ENCODE measurements around the gene DNAAF2. TPM values are rescaled to one million over a fixed set of nuclear protein-coding genes. Genes with fewer than 3 reads are reported as not detected.

DNAAF2 gene
- total RNA-seq, 4 donors from 2014 or later = 5.7 to 9.6 (median 8.9) TPM

DNA sequence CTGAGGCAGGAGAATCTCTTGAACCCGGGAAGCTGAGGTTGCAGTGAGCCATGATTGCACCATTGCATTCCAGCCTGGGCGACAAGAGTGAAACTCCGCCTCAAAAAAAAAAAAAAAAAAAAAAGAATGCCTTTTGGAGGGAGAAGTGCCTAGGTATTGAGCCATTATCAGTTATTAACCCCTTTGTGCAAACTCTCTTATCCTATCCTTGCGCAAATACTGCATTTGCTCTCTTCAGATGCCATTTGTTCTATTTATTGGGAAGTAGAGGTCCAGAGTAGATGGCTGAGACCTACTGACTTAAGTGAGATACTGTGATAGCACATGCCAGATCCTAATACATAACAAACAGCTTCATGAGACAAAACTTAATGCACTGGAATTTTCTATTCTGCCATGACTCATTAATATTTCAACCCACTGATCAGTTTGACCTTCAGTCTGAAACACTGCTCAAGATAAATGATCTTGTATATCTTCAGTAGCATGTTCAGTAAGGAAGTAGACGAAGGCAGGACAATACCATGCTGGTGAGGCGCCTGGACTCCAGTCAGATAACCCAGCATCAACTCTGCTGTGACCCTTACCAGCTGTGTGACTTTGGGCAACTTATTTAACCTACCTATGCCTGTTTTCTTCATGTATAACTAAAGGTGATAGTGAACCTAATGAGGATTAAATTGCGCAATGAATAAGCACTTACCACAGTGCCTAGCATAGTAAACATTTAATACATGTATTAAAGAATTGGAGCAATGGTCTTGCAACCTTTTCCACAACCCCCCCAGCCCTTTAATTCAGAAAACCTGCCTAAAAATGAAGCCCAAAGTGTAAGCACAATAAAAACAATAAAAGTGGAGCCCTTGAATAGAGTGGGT, 5.7 kb upstream of the DNAAF2 start:
- H3K4me3 ChIP-seq (ENCODE audit: low read depth, poor library complexity, severe bottlenecking) = no peak overlapping the region
- WGBS, 2 donors = 90 to 91% methylated on average over 7 of the region's 7 CpGs
- intact Hi-C loops (cut with DNase I; ENCODE audit: low total_unique reads) = no loop called here
- TF ChIP-seq, protein P1, sequence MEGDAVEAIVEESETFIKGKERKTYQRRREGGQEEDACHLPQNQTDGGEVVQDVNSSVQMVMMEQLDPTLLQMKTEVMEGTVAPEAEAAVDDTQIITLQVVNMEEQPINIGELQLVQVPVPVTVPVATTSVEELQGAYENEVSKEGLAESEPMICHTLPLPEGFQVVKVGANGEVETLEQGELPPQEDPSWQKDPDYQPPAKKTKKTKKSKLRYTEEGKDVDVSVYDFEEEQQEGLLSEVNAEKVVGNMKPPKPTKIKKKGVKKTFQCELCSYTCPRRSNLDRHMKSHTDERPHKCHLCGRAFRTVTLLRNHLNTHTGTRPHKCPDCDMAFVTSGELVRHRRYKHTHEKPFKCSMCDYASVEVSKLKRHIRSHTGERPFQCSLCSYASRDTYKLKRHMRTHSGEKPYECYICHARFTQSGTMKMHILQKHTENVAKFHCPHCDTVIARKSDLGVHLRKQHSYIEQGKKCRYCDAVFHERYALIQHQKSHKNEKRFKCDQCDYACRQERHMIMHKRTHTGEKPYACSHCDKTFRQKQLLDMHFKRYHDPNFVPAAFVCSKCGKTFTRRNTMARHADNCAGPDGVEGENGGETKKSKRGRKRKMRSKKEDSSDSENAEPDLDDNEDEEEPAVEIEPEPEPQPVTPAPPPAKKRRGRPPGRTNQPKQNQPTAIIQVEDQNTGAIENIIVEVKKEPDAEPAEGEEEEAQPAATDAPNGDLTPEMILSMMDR (IDR thresholded peaks at IDR 0.05) = no peak
- no peak for TF ChIP-seq POLR2A (IDR thresholded peaks at IDR 0.05)
- no peak for DNase-seq (ENCODE audit: low spot score in 2 of 2)

DNA sequence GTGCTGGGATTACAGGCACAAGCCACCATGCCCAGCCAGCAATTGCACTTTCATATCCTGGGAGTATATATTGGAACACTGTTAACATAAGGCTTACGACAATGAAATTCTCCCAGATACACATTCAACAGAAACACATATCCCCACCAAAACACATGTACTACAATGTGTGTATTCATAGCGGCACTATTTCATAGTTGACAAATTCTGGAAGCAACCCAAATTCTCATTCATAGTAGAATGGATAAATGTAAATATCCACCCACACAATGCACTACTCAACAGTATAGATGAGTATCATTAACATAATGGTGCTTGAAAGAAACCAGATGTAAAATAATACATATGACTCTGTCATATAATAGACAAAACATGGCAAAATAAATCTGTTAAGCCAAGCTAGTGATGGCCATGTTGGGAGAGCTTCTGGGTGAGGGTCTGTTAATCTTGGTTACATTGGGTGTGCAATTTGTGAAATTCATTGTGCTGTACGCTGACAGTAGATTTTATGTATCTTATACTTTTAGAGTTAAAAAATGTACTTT, 2.6 kb upstream of the DNAAF2 start:
- intact Hi-C loops (cut with DNase I; ENCODE audit: low total_unique reads) = loop anchor here (10.0 kb wide), 1 partner anchor 127 kb away; the partner anchor contains the start of gene KLHDC2
- H3K4me3 ChIP-seq (ENCODE audit: low read depth, poor library complexity, severe bottlenecking) = no peak overlapping the region
- WGBS, 2 donors = 76 to 87% methylated on average over 3 of the region's 3 CpGs
- DNase-seq (ENCODE audit: low spot score in 2 of 2) = no peak
- TF ChIP-seq POLR2A (IDR thresholded peaks at IDR 0.05) = no peak
- TF ChIP-seq, protein P1 (IDR thresholded peaks at IDR 0.05) = no peak

DNA sequence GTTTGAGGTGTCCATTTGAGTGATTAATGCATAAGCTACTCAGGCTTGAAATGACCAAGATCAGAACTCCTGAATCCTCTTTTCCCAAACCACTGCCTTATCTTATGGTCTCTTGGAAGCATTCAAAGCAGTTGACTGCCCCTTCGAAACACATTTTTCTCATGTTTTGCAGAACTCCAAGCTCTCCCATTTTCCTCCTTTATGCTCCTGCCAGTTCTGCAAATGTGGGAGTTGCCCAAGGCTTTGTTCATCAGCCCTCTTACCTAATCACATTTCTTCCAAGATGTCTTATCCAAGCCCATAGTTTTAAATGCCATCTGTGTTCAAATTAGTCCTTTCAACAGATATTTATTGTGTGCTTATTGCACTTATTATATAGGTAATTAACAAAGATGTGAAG, 1.8 kb upstream of the DNAAF2 start:
- H3K4me3 ChIP-seq (ENCODE audit: low read depth, poor library complexity, severe bottlenecking) = no peak overlapping the region
- no peak for TF ChIP-seq POLR2A (IDR thresholded peaks at IDR 0.05)
- TF ChIP-seq, protein P1 (IDR thresholded peaks at IDR 0.05) = no peak
- WGBS, 2 donors = 93 to 98% methylated on average over 1 of the region's 1 CpG
- DNase-seq (ENCODE audit: low spot score in 2 of 2) = no peak
- intact Hi-C loops (cut with DNase I; ENCODE audit: low total_unique reads) = loop anchor here (10.0 kb wide), 1 partner anchor 128 kb away; the partner anchor contains the start of gene KLHDC2

- 0 to 1% methylated on average over 41 to 43 of the region's 101 CpGs for WGBS, 2 donors
- intact Hi-C loops (cut with DNase I; ENCODE audit: low total_unique reads) = loop anchor here (5.0 to 10.0 kb wide), 2 partner anchors 131 to 198 kb away; partner anchors contain the start of gene KLHDC2
Measured at GRCh38 chr14:49633640-49634546, 1.2 kb downstream of the DNAAF2 start.

More at GRCh38 chr14:49633640-49634546, 1.2 kb downstream of the DNAAF2 start:
- DNase-seq (ENCODE audit: low spot score in 2 of 2) = peak; percentile 88 to 98
- H3K4me3 ChIP-seq (ENCODE audit: low read depth, poor library complexity, severe bottlenecking) = peak overlapping the region; percentile 85
- peak in 1 of 2 donors; percentile 48 for TF ChIP-seq POLR2A (IDR thresholded peaks at IDR 0.05)
- TF ChIP-seq, protein P1 (IDR thresholded peaks at IDR 0.05) = no peak
